HG02884 (cell line): Measurements from ENCODE around the gene GFI1B.

Experiments
- ATAC-seq: cut with Tn5 transposase; IDR thresholded peaks from one replicate; pipeline ENCODE4 v1.9.1; 2021; ENCODE audit warnings: mild to moderate bottlenecking, moderate library complexity; ENCODE audit not compliant: unreplicated experiment

Gene GFI1B

DNA sequence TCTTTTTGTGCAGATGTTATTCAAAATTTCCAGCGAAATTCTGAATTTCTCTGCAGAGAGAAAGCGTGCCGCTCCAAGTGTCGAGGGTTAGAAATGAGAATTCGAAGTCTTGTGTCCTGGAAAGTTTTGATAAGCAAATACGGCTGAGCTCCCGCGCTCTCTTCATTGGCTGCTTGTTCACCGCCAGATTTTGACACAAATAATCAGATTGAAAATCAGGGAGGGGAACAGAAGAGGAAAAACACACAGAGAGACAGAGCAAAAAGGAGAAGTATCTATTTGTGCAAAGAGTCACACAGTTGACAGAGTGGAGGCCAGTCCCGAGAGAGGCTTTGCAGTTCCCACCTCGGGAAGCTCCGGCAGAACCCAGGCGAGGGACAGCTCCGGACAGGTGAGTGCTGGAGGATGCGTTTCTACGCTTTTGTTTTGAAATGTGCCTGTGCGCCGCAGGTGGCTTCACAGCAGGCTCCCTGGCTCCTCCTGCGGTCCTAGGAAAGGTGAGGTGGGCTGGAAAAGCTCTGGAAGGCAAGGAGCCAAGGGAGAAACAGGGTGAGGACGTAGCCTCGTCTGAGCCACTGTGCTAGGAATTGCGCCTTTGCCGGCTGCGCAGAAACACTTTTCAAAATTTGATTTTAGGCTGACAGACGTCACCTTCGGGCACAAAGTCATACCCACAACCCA, at the start of gene GFI1B:
GFI1B (plus strand) TSS at position 244 of the 681 bp plus-strand sequence. CDS start 7,985 bp downstream, outside the sequence.
- no peak for ATAC-seq

- ATAC-seq, result no peak
Measured at GRCh38 chr9:132931178-132931735, 47.2 kb upstream of the GFI1B start.

DNA sequence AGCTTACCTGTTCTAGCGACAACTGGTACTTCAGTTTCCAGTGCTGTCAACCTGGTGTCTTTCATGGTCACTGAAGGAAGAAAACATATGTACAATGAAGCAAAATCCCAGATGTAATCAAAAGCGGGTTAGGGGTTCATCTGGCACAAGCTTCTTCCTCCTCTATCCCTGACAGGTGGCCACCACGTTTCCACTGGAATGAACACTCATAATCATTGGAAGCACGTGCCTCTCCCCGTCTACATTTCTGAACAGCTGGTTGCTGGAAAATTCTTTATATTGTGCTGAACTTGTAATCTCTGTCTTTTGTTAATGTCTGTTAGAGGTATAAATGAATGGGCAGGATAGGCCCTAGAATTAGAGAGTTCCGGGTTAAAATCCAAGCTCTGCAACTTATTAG, 43.5 kb upstream of the GFI1B start:
- no peak for ATAC-seq

DNA sequence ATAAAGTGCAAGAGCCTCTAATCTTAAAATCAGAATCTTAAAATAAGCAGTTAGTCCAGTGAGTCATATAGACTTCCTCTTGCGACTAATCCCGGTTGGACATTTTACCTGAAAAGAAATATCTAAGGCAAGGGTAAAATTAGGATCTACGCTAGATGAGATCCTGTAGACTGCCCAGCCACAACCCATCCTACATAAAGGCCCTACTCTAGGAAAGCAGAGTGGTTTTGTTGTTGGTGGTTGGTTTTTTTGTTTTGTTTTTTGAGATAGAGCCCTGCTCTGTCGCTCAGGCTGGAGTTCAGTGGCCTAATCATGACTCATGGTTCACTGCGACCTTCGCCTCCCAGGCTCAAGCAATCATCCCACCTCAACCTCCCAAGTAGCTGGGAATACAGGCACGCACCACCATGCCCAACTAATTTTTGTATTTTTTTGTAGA, 41.0 kb upstream of the GFI1B start:
- no peak for ATAC-seq

DNA sequence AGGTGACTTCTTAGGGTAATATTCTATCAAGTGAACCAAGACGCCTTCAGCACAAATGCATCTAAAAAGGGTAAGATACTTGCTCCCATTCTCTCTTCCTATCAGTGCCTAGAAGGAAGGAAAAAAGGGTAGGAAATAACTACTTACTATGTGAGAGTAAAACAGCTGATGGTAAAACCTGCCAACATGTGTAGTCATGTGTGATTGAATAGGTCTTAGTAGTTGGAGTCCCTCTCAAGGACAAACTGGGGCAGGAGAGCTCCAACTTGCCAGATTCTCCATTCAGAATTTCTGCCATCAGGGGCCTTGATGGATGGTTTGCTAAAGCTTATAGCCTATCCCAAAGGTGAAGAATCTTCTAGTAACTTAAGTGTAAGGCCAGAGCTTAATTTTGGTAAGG, 39.3 kb upstream of the GFI1B start:
- no peak for ATAC-seq

GRCh38 chr9:132942541-132943182, 35.8 kb upstream of the GFI1B start:
- ATAC-seq, result no peak

GRCh38 chr9:132943651-132944293, 34.7 kb upstream of the GFI1B start:
- no peak for ATAC-seq

GRCh38 chr9:132944294-132945185, 34.0 kb upstream of the GFI1B start, which contains the start of gene TSC1:
TSS of gene TSC1 (minus strand) at chr9:132944616. CDS start at chr9:132928872, 15,744 bp downstream.
- peak; percentile 60 for ATAC-seq

GRCh38 chr9:132945186-132946130, 33.0 kb upstream of the GFI1B start:
- ATAC-seq, result peak; percentile 4

DNA sequence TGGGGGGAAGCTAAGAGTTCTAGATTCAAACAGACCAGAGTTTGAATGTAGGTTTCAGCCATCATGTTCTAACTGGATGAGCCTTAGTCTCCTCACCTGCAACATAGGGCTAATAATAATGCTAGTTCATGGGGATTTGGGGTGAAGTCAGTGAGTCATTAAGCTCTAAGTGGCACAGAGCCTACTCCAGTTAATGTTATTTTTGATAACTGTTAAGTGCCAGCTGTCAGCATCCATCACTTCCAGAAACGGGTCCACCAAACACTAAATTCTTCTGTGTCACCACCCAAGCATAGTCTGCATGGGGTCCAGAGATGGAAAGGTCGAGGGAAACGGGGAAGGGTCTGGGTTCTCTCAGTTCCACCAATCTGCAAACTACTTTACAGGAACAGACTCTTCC, 32.3 kb upstream of the GFI1B start:
- ATAC-seq, result no peak

DNA sequence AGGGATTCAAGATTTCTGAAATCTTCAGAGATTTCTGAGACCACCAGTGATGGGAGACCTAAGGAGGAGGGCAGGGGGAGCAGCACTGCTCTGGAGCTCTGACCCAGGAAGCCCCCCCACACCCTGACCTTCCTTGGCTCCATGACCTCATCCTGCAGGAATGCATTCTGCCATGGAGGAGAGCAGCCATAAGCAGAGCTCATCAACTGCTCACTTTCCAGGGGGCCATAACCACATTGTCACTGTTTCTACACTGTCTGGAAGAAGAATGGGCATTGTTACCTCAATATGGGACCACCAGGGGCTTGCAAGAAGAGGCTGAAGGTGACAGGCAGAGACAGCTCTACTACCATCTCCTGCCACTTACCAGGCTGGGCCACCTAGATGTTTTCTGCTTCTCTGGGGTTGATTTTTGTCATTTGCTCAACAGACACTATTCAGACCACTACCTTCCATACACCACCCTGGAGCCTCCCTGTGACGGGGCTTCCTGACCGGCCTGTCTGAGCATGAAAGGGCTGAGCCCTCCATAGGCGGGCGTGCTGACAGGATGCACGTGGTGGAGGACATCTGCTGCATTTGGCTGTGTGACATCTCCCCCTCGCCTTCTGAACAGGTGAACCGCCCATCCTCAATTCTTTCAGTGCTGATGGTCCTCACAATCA, 31.7 kb upstream of the GFI1B start:
- no peak for ATAC-seq

DNA sequence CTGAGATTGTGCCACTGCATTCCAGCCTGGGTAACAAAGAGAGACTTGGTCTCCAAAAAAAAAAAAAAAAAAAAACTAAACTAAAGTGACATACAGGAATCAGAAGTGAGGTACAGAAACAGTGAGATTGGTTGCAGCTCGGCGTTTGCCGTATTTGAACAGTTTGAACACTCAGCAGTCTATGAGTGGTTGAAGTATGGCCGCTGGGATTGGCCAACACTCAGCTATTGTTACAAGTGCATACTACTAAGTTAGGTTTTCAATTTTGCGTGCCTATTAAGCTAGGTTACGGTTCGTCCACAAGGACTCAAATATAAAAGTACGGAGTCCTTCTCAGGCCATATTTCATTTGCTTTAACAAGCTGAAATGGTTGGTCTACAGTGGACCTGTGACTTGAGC, 30.7 kb upstream of the GFI1B start:
- no peak for ATAC-seq

DNA sequence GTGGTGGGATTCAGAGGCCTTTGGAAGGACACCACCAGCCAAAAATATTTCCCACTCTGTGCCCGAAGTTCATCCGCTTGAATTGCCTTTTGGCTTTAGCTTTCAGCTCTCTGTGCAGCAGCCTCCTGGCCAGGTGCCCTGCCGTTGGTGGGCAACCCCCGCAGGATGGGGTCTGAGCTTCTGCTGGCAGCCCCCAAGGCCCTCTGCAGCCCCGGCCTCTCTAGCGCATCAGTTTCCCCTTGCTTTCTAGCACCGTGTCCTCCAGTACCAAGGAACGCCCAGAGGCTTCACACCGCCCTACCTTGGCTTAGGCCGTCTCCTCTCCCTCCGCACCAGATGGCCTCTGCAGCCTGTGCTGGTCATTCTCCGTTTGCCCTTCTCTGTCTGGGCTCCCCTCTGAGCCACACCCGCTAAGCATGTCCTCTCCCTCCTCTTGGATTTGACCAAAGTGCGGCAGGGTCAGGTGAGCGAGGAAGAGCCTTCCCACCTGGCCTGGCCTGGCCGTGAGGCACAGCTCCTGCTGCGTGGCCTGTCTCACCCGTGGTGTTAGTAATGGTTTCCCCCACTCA, 29.9 kb upstream of the GFI1B start:
- ATAC-seq, result no peak

DNA sequence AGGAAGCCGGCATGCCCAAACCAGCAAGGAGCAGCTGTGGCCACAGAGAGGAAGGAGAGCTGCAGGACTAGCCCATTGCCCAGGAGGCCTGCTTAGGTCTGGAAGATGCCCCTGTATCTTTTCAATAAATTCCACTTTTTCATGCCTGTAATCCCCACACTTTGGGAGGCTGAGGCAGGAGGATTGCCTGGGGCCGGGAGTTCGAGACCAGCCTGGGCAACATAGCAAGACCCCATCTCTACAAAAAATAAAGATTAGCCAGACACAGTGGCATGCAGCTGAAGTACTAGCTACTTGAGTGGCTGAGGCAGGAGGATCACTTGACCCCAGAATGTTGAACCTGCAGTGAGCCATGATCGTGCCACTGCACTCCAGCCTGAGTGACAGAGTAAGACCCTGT, 28.8 kb upstream of the GFI1B start:
- no peak for ATAC-seq

DNA sequence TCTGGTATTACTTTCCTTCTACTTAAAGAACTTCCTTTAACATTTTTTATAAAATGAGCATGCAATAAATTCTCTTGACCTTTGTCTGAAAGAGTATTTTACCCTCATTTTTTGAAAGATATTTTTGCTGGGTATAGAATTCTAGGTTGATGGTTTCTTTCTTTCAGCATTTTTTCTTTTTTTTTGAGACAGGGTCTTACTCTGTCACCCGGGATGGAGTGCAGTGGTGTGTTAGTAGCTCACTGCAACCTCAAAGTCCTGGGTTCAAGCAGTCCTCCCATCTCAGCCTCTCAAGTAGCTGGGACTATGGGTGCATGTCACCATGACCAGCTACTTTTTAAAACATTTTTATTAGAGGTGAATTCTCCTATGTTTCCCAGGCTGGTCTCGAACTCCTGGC, 23.4 kb upstream of the GFI1B start:
- no peak for ATAC-seq

- no peak for ATAC-seq
Measured at GRCh38 chr9:132955768-132956167, 22.7 kb upstream of the GFI1B start.

DNA sequence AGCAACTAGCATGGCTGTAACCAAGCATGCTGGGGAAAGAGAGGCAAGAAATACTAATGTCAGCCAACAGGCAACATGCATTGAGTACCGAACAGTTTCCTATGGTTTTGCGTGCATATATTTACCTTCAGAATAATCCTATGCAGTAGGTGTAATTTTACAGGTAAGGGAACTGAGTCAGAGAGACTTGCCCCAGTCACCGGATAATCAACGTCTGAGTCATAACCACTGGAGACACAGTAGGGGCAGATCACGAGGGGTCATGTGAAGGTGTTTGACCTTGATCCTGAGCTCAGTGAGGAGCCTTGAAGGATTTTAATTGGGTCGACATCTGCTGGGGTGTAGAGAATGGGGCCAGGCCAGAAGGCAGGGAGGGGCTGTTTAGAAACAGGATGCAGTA, 20.7 kb upstream of the GFI1B start:
- ATAC-seq, result no peak

- no peak for ATAC-seq
Measured at GRCh38 chr9:132961002-132961401, 17.5 kb upstream of the GFI1B start.

DNA sequence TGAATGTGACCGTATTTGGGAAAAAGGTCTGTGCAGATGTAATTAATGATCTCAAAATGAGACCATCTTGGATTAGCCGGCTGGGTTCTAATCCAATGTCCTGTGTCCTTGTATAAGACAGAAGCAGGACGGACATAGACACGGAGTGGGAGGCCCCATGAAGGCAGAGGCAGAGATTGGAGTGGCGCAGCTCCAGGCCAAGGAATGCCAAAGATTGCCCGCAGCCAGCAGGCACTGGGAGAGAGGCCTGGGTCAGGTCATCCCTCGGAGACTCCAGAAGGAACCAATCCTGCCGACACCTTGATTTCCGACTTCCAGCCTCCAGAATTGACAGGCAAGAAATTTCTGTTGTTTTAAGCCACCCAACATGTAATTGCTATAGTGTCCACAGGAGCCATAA, 13.0 kb upstream of the GFI1B start:
- no peak for ATAC-seq
